SIG-M5 (cell line): ENCODE data around the gene PSMD6.
A peak's percentile ranks its signal among the peaks of the same experiment; 100 is the strongest.

Experiments used
- DNase-seq: peaks from one replicate; lab custom pipeline; 2025; lab: John Stamatoyannopoulos, UW

PSMD6 gene

GRCh38 chr3:63976872-63977200, 46.5 kb downstream of the PSMD6 start:
- no peak for DNase-seq

GRCh38 chr3:63976161-63976871, 47.0 kb downstream of the PSMD6 start:
- no peak for DNase-seq

GRCh38 chr3:63975723-63976122, 47.6 kb downstream of the PSMD6 start:
- no peak for DNase-seq

- no peak for DNase-seq
Observed at GRCh38 chr3:63974451-63974850, 48.8 kb downstream of the PSMD6 start.

- no peak for DNase-seq
Observed at GRCh38 chr3:63973406-63973805, 49.9 kb downstream of the PSMD6 start.

GRCh38 chr3:63972987-63973386, 50.3 kb downstream of the PSMD6 start:
- DNase-seq: no peak

- DNase-seq: no peak
Observed at GRCh38 chr3:63972196-63972595, 51.1 kb downstream of the PSMD6 start.

- no peak for DNase-seq
Observed at GRCh38 chr3:63970631-63971475, 52.4 kb downstream of the PSMD6 start.

- DNase-seq: no peak
Observed at GRCh38 chr3:63969876-63970275, 53.4 kb downstream of the PSMD6 start.

GRCh38 chr3:63968612-63969350, 54.5 kb downstream of the PSMD6 start:
- no peak for DNase-seq

- peak; percentile 19 for DNase-seq
Observed at GRCh38 chr3:63967675-63968611, 55.4 kb downstream of the PSMD6 start.

GRCh38 chr3:63966871-63967270, 56.4 kb downstream of the PSMD6 start:
- no peak for DNase-seq

GRCh38 chr3:63966007-63966406, 57.3 kb downstream of the PSMD6 start:
- DNase-seq: no peak

- DNase-seq: no peak
Observed at GRCh38 chr3:63964681-63965485, 58.4 kb downstream of the PSMD6 start.

GRCh38 chr3:63963496-63963895, 59.8 kb downstream of the PSMD6 start:
- no peak for DNase-seq

- DNase-seq: no peak
Observed at GRCh38 chr3:63961891-63962290, 61.4 kb downstream of the PSMD6 start.
